ENCODE measurements around the gene MTUS2. TPM values are rescaled to one million over a fixed set of nuclear protein-coding genes. Genes with fewer than 3 reads are reported as not detected.

MTUS2 gene
- total RNA-seq, 3 donors from 2014 or later: not detected

GRCh38 chr13:29483211-29483610, 663.1 kb downstream of the MTUS2 start:
- Mint-ChIP-seq H3K4me1 (ENCODE audit: low read depth) (no peaks in the 10 kb centered on the region), H3K27me3 (ENCODE audit: low read depth) (peaks cover 11% of the 10 kb centered on the region), H3K9me3 (no peaks in the 10 kb centered on the region), H3K36me3 (ENCODE audit: insufficient read depth) (no peaks in the 10 kb centered on the region), H3K4me3 (no peak overlapping the region)
- ATAC-seq: no peak
- DNase-seq: no peak

GRCh38 chr13:29483623-29484022, 663.5 kb downstream of the MTUS2 start:
- DNase-seq (no peak), ATAC-seq (no peak)
- H3K9me3 Mint-ChIP-seq: no peaks in the 10 kb centered on the region
- H3K4me3 Mint-ChIP-seq: no peak overlapping the region
- no peaks in the 10 kb centered on the region for H3K36me3 Mint-ChIP-seq (ENCODE audit: insufficient read depth)
- H3K4me1 Mint-ChIP-seq (ENCODE audit: low read depth): no peaks in the 10 kb centered on the region
- H3K27me3 Mint-ChIP-seq (ENCODE audit: low read depth): peaks cover 11% of the 10 kb centered on the region

- Mint-ChIP-seq H3K4me1 (ENCODE audit: low read depth) (no peaks in the 10 kb centered on the region), H3K4me3 (no peak overlapping the region), H3K27me3 (ENCODE audit: low read depth) (peaks cover 11% of the 10 kb centered on the region), H3K36me3 (ENCODE audit: insufficient read depth) (no peaks in the 10 kb centered on the region), H3K9me3 (no peaks in the 10 kb centered on the region)
- DNase-seq (no peak), ATAC-seq (no peak)
These were observed 664.1 kb downstream of the MTUS2 start for GRCh38 chr13:29484236-29484635.

- Mint-ChIP-seq H3K9me3 (no peaks in the 10 kb centered on the region), H3K36me3 (ENCODE audit: insufficient read depth) (no peaks in the 10 kb centered on the region), H3K27me3 (ENCODE audit: low read depth) (peaks cover 10% of the 10 kb centered on the region), H3K4me3 (no peak overlapping the region), H3K4me1 (ENCODE audit: low read depth) (no peaks in the 10 kb centered on the region)
- no peak for DNase-seq
- ATAC-seq: no peak
These were observed 664.7 kb downstream of the MTUS2 start for GRCh38 chr13:29484796-29485195.

DNA sequence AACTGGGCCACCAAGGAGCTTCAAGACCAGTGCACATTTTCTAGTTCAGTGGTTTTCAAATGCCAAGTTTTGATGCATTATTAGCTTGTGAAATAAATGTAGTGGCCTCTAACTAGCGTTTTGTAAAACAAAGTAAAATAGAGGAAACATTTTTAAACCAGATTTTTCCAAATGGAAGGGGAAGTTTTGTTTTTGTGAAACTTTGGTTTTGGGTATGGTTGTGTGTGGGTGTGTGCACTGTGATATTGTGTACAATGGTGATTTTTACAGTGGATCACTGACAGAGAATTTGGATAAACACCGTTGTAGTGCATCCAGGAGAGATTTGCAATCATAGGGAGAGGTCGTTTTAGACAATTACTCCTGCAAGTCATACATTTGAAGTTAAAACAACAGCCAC, 666.4 kb downstream of the MTUS2 start:
- Mint-ChIP-seq H3K27me3 (ENCODE audit: low read depth) (peaks cover 10% of the 10 kb centered on the region), H3K36me3 (ENCODE audit: insufficient read depth) (no peaks in the 10 kb centered on the region), H3K9me3 (no peaks in the 10 kb centered on the region), H3K4me1 (ENCODE audit: low read depth) (no peaks in the 10 kb centered on the region), H3K4me3 (no peak overlapping the region)
- DNase-seq: no peak
- no peak for ATAC-seq

GRCh38 chr13:29487466-29488454, 667.6 kb downstream of the MTUS2 start:
- ATAC-seq: no peak
- no peak for DNase-seq
- Mint-ChIP-seq H3K4me1 (ENCODE audit: low read depth) (no peaks in the 10 kb centered on the region), H3K9me3 (no peaks in the 10 kb centered on the region), H3K36me3 (ENCODE audit: insufficient read depth) (no peaks in the 10 kb centered on the region), H3K4me3 (no peak overlapping the region), H3K27me3 (ENCODE audit: low read depth) (peaks cover 10% of the 10 kb centered on the region)

- no peaks in the 10 kb centered on the region for H3K36me3 Mint-ChIP-seq (ENCODE audit: insufficient read depth)
- ATAC-seq (no peak), DNase-seq (no peak)
- H3K4me1 Mint-ChIP-seq (ENCODE audit: low read depth): no peaks in the 10 kb centered on the region
- no peak overlapping the region for H3K4me3 Mint-ChIP-seq
- H3K9me3 Mint-ChIP-seq: no peaks in the 10 kb centered on the region
- peaks cover 16% of the 10 kb centered on the region for H3K27me3 Mint-ChIP-seq (ENCODE audit: low read depth)
These were observed 669.8 kb downstream of the MTUS2 start for GRCh38 chr13:29489650-29490560.

DNA sequence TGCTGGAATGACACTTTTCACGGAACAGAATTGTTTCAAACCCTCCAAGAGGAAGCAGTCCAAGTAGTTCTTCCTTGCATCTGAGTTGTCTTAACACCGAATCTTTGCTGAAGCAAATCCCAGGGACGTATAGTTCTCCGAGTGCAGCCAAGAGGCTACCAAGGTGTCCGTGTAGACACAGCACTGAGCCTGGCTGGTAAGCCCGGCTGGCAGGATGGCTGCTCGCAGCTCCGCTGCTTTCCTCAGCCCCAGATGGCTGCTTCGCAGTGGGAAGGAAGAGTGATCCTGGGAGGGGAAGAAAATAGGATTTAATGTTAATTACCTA, 670.4 kb downstream of the MTUS2 start:
- Mint-ChIP-seq H3K9me3 (no peaks in the 10 kb centered on the region), H3K4me1 (ENCODE audit: low read depth) (no peaks in the 10 kb centered on the region), H3K4me3 (no peak overlapping the region), H3K36me3 (ENCODE audit: insufficient read depth) (no peaks in the 10 kb centered on the region), H3K27me3 (ENCODE audit: low read depth) (peaks cover 18% of the 10 kb centered on the region)
- ATAC-seq (no peak), DNase-seq (no peak)

DNA sequence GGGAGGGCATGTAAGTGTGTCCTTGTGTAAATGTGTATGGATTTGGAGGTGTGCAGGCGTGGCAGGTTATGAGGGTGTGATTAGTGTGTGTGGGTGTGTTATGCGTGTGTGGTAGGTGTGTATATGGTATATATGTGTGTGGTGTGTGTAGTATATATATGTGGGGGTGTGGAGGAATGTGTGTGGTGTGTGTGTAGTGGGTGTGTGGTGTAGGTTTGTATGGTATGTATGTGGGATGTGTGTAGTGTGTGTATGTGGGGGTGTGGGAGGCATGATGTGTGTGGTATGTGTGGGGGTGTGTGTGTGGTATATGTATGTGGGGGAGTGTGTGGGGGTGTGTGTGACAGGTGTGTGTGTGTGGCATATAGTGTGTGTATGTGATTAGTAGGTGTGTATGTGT, 671.1 kb downstream of the MTUS2 start:
- peaks cover 4% of the 10 kb centered on the region for H3K4me1 Mint-ChIP-seq (ENCODE audit: low read depth)
- ATAC-seq: no peak

DNA sequence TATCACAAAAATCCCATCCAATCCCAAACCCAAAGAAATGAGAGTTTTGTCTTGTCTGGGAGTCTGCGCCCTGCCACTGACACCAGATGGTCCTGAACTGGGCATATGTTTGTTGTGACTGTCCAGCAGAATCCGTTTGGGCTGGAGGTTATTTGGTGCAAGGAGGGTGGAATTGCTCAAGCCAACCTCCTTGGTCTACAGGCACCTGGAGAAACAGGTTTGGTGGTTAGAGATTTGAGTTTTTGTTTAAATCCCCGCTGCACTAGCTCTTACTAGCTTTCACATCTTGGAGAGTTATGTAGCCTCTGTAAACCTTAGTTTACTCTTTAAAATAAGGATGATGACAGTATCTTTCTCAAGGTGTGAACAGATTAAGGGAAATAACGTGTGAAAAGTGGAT, 673.7 kb downstream of the MTUS2 start:
- ATAC-seq (no peak), DNase-seq (no peak)
- Mint-ChIP-seq H3K9me3 (no peaks in the 10 kb centered on the region), H3K4me1 (ENCODE audit: low read depth) (peaks cover 8% of the 10 kb centered on the region), H3K27me3 (ENCODE audit: low read depth) (peaks cover 28% of the 10 kb centered on the region), H3K36me3 (ENCODE audit: insufficient read depth) (no peaks in the 10 kb centered on the region), H3K4me3 (no peak overlapping the region)

More for the DNA sequence above, 671.1 kb downstream of the MTUS2 start:
- no peak for DNase-seq
- H3K27me3 Mint-ChIP-seq (ENCODE audit: low read depth): peaks cover 26% of the 10 kb centered on the region
- H3K4me3 Mint-ChIP-seq: no peak overlapping the region
- H3K36me3 Mint-ChIP-seq (ENCODE audit: insufficient read depth): no peaks in the 10 kb centered on the region
- no peaks in the 10 kb centered on the region for H3K9me3 Mint-ChIP-seq

DNA sequence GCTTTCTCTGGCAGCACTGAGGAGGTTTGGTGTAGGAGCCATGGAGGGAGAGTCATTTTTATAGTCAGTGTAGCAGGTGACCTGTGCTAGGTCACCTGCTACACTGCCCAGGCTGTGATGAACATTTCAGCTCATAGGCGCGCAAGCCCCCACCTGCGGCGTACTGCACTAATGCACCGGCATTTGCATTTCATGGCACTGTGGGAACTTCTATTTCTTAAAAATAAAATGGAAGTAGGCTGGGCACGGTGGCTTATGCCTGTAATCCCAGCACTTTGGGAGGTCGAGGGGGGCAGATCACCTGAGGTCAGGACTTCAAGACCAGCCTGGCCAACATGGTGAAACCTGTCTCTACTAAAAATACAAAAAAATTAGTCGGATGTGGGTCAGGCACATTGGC, 674.4 kb downstream of the MTUS2 start:
- Mint-ChIP-seq H3K27me3 (ENCODE audit: low read depth) (peaks cover 30% of the 10 kb centered on the region), H3K4me3 (no peak overlapping the region), H3K36me3 (ENCODE audit: insufficient read depth) (no peaks in the 10 kb centered on the region), H3K4me1 (ENCODE audit: low read depth) (peaks cover 8% of the 10 kb centered on the region), H3K9me3 (no peaks in the 10 kb centered on the region)
- no peak for DNase-seq
- ATAC-seq: no peak

DNA sequence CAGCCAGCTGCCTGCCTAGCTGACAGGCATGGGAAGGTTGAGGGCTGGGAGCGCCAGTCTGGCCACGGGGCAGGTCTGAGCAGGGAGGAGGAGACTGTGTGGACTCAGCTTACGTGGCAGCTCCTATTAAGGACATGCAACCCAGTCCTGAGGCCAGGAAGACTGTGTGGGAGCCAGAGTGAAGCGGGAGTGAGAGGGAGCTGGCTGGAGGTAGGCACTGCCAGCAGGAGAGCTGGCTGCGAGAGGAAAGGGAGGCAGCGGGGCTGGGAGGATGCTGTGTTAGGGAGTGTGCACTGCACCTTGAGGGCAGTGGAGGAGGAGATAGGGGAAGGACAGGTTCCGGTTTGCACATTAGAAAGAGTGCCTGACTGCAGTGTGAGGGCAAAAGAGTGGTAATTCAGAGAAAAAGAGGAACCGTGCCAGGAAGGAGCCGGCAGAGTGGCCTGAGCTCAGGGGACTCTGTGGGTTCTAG, 676.1 kb downstream of the MTUS2 start:
- Mint-ChIP-seq H3K9me3 (no peaks in the 10 kb centered on the region), H3K27me3 (ENCODE audit: low read depth) (peaks cover 31% of the 10 kb centered on the region), H3K4me3 (no peak overlapping the region), H3K36me3 (ENCODE audit: insufficient read depth) (no peaks in the 10 kb centered on the region), H3K4me1 (ENCODE audit: low read depth) (peaks cover 8% of the 10 kb centered on the region)
- ATAC-seq: peak in 1 of 2 donors; percentile 26
- DNase-seq: no peak

DNA sequence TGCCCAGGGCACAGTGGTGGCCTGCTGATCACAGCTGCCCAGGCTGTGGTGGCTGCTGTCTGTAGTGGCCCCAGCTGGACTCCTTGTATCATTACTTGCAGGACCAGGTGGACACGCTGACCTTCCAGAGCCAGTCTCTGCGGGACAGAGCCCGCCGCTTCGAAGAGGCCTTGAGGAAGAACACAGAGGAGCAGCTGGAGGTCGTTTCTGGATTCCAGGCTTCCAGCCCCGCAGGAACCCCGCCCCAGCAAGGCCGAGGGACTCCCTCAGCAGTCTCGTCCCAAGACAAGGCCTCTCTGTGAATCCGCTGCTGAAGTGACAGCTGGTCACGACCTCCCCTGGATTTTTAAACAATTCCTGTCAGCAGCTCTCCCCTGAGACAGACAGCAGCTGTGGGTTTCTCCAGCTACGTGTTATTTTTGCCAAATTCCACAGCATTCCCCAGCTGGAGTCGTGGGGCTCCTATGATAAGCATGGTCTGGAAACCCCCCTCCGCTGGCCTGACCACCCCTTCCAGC, 677.1 kb downstream of the MTUS2 start:
- H3K4me3 Mint-ChIP-seq: no peak overlapping the region
- peaks cover 8% of the 10 kb centered on the region for H3K4me1 Mint-ChIP-seq (ENCODE audit: low read depth)
- ATAC-seq (no peak), DNase-seq (no peak)
- no peaks in the 10 kb centered on the region for H3K9me3 Mint-ChIP-seq
- peaks cover 33% of the 10 kb centered on the region for H3K27me3 Mint-ChIP-seq (ENCODE audit: low read depth)
- H3K36me3 Mint-ChIP-seq (ENCODE audit: insufficient read depth): no peaks in the 10 kb centered on the region

GRCh38 chr13:29498426-29499040, 678.4 kb downstream of the MTUS2 start:
- Mint-ChIP-seq H3K27me3 (ENCODE audit: low read depth) (peaks cover 33% of the 10 kb centered on the region), H3K4me1 (ENCODE audit: low read depth) (peaks cover 8% of the 10 kb centered on the region), H3K36me3 (ENCODE audit: insufficient read depth) (no peaks in the 10 kb centered on the region), H3K4me3 (no peak overlapping the region), H3K9me3 (no peaks in the 10 kb centered on the region)
- ATAC-seq (no peak), DNase-seq (no peak)

All from activated T-cell treated with anti-CD3 and anti-CD28 coated beads, Interleukin-2, amount 50 U/mL, for 4 hours (primary cell).